ENCODE data around the gene CCND3. TPM values are rescaled to one million over a fixed set of nuclear protein-coding genes. Genes with fewer than 3 reads are reported as not detected.
A peak's percentile ranks its signal among the peaks of the same experiment; 100 is the strongest.

Gene CCND3
- total and polyA plus RNA-seq, 2 of the 8 experiments (the other 6 are each of a cell fraction or from before 2014, with no cell fraction given), result 30.6 to 32.9 TPM

DNA sequence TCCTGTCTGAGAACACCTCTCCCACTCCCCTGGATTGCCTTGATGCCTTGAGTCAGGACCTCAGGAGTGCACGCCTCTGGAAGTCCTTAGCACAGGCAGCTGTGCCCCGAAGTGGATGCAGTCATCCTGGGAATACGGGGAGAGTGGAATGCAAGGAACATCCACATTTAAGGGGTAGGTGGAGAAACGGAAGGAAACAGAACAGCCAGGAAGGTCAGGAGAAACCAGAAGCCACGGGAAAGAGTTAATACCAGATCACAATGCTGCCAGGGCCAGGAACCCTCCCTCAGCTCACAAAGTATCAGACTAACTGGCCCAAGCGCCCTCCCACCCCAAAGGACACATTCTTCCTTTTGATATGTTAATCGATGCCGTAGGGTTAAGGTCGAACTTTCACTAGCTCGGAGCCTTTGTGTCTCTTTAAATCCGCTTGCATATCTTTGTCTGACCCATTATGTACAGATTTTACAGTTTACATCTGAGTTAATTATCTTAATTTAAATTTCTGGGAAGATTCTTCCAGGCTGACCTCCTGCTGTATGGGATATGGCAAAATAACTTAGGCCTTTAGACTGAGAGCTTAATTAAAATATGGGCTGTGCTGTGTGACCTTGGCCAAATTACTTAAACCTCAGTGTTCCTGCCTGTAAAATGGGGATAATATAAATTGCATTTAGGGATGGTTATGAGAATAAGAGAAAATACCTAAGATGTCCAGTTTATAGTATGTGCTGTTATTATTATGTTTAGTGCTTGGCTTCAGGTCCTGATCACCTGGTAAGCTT lies 24.0 kb upstream of the CCND3 start (continued):
- TF ChIP-seq TEAD4 (IDR thresholded peaks at IDR 0.05; ENCODE audit: low read depth, low read length), result peak; percentile 93
- peak; percentile 86 for TF ChIP-seq ATF2 (IDR thresholded peaks at IDR 0.05; ENCODE audit: low read length)
- TF ChIP-seq TAF7 (optimal IDR thresholded peaks at IDR 0.05; ENCODE audit: borderline replicate concordance, low read depth, low read length), result no peak
- TF ChIP-seq CEBPB (IDR thresholded peaks at IDR 0.05; ENCODE audit: low read depth, low read length), result no peak
- no peak for TF ChIP-seq EZH2 (IDR thresholded peaks at IDR 0.05; ENCODE audit: low read depth, low read length, severe bottlenecking)
- 0 out of 2 replicates have a peak, but pooled peaks have one; percentile 15 for TF ChIP-seq BACH1 (IDR thresholded peaks at IDR 0.05; ENCODE audit: low read length)
- no peak; the same call in 1 of the 2 replicates for TF ChIP-seq TBP (IDR thresholded peaks at IDR 0.05; ENCODE audit: low read depth, low read length)
- TF ChIP-seq GTF2F1 (IDR thresholded peaks at IDR 0.05; ENCODE audit: borderline replicate concordance, low read depth, low read length), result no peak
- no peak for TF ChIP-seq RAD21 (IDR thresholded peaks at IDR 0.05 in 1 of 2, conservative IDR thresholded peaks at IDR 0.05 in 1 of 2; ENCODE audit: low read depth in 2 of 2, low read length in 2 of 2)
- TF ChIP-seq CBX5 (IDR thresholded peaks at IDR 0.05; ENCODE audit: low read depth, low read length), result no peak
- TF ChIP-seq SIRT6 (IDR thresholded peaks at IDR 0.05; ENCODE audit: low read length), result no peak
- no peak for TF ChIP-seq FOSL1 (IDR thresholded peaks at IDR 0.05; ENCODE audit: insufficient read depth, low read depth, low read length)
- TF ChIP-seq KDM5A (IDR thresholded peaks at IDR 0.05; ENCODE audit: low read length), result no peak
- TF ChIP-seq TCF12 (IDR thresholded peaks at IDR 0.05; ENCODE audit: low read depth, low read length), result no peak
- TF ChIP-seq ASH2L (IDR thresholded peaks at IDR 0.05; ENCODE audit: low read length), result peak; percentile 92
- TF ChIP-seq RXRA (IDR thresholded peaks at IDR 0.05; ENCODE audit: insufficient read depth, low read depth, low read length), result no peak
- TF ChIP-seq, protein P1, sequence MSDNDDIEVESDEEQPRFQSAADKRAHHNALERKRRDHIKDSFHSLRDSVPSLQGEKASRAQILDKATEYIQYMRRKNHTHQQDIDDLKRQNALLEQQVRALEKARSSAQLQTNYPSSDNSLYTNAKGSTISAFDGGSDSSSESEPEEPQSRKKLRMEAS (IDR thresholded peaks at IDR 0.05), result no peak
- peak; percentile 32; the same call in 1 of the 2 replicates for TF ChIP-seq SP4 (IDR thresholded peaks at IDR 0.05; ENCODE audit: low read length)
- TF ChIP-seq JUND (IDR thresholded peaks at IDR 0.05; ENCODE audit: low read length), result no peak
- TF ChIP-seq RFX5 (IDR thresholded peaks at IDR 0.05; ENCODE audit: borderline replicate concordance, low read depth, low read length), result no peak
- TF ChIP-seq HDAC6 (IDR thresholded peaks at IDR 0.05; ENCODE audit: low read depth, low read length), result no peak
- no peak for TF ChIP-seq JUN (IDR thresholded peaks at IDR 0.05; ENCODE audit: low read depth, low read length)
- peak; percentile 46 for TF ChIP-seq SP1 (IDR thresholded peaks at IDR 0.05; ENCODE audit: low read depth, low read length)

Measured in H1 (cell line).